ENCODE measurements around the gene CNOT1.

Gene CNOT1

DNA sequence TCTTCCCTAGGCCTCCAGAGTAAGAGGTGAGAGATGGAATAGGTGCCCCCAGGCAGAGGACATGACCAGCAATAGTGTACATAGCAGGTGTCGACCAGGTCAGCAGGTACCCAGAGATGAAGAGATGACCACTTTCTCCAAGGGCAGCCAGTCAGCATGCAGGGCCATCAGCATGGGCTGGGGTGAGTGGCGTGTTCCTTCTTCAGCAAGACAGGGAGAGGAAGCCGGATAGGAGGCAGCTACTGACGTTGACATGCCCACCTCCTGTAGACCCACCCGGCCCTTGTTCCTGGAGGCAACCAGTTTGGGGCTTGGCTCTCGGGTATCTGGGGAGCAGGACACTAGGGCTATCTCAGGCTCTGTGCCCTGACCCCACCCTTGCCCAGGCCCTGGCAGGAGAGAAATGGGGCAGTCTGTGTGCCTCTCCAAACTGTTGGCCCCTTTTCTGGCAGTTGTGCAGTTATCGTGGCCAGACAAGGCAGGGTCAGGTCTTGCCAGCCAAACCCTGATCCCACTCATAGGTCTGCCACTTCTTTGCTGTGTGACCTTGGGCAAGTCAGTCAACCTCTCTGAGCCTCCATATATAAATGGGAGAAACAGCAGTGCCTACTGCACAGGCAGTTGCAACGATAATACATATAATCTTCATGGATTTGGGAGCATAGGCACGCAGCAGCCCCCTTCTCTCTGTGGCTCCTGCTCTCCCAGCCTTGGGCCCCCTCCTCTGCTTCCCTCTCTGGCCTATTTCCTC is 131.1 kb downstream of the CNOT1 start:
- Histone ChIP-seq H2AFZ (ENCODE audit: low read depth, low read length) (no peak overlapping the region), H3K4me3 (ENCODE audit: low read length) (no peak overlapping the region), H3K27me3 (ENCODE audit: low read depth, low read length) (peaks cover 3% of the 10 kb centered on the region; the same call in 1 of the 2 replicates), H3K4me2 (ENCODE audit: low read length) (no peak overlapping the region), H3K9ac (ENCODE audit: low read length) (no peak overlapping the region), H3K79me2 (ENCODE audit: low read length) (no peaks in the 10 kb centered on the region), H3K9me3 (ENCODE audit: insufficient read depth, low read length) (no peaks in the 10 kb centered on the region), H3K36me3 (replicated peaks; ENCODE audit: low read depth, low read length) (no peaks in the 10 kb centered on the region), H3K4me1 (ENCODE audit: low read length) (peaks cover 32% of the 10 kb centered on the region), H3K27ac (ENCODE audit: low read length) (no peak overlapping the region), H4K20me1 (ENCODE audit: insufficient read depth, low read length) (no peaks in the 10 kb centered on the region)
- TF ChIP-seq, protein P1, sequence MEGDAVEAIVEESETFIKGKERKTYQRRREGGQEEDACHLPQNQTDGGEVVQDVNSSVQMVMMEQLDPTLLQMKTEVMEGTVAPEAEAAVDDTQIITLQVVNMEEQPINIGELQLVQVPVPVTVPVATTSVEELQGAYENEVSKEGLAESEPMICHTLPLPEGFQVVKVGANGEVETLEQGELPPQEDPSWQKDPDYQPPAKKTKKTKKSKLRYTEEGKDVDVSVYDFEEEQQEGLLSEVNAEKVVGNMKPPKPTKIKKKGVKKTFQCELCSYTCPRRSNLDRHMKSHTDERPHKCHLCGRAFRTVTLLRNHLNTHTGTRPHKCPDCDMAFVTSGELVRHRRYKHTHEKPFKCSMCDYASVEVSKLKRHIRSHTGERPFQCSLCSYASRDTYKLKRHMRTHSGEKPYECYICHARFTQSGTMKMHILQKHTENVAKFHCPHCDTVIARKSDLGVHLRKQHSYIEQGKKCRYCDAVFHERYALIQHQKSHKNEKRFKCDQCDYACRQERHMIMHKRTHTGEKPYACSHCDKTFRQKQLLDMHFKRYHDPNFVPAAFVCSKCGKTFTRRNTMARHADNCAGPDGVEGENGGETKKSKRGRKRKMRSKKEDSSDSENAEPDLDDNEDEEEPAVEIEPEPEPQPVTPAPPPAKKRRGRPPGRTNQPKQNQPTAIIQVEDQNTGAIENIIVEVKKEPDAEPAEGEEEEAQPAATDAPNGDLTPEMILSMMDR (IDR thresholded peaks at IDR 0.05; ENCODE audit: low read depth, low read length) = no peak
- TF ChIP-seq EZH2phosphoT487 (IDR thresholded peaks at IDR 0.05; ENCODE audit: low read depth) = no peak

- no peaks in the 10 kb centered on the region for H3K9me3 ChIP-seq (ENCODE audit: insufficient read depth, low read length)
- H3K4me1 ChIP-seq (ENCODE audit: low read length) = peaks cover 32% of the 10 kb centered on the region
- no peaks in the 10 kb centered on the region for H4K20me1 ChIP-seq (ENCODE audit: insufficient read depth, low read length)
- H3K9ac ChIP-seq (ENCODE audit: low read length) = no peak overlapping the region
- no peaks in the 10 kb centered on the region for H3K79me2 ChIP-seq (ENCODE audit: low read length)
- no peak overlapping the region for H3K4me2 ChIP-seq (ENCODE audit: low read length)
- no peak overlapping the region for H3K4me3 ChIP-seq (ENCODE audit: low read length)
- H3K36me3 ChIP-seq (replicated peaks; ENCODE audit: low read depth, low read length) = no peaks in the 10 kb centered on the region
- peaks cover 5% of the 10 kb centered on the region; the same call in 1 of the 2 replicates for H3K27me3 ChIP-seq (ENCODE audit: low read depth, low read length)
- no peak overlapping the region for H3K27ac ChIP-seq (ENCODE audit: low read length)
- no peak overlapping the region for H2AFZ ChIP-seq (ENCODE audit: low read depth, low read length)
- TF ChIP-seq EZH2phosphoT487 (IDR thresholded peaks at IDR 0.05; ENCODE audit: low read depth) = no peak
- TF ChIP-seq, protein P1 (IDR thresholded peaks at IDR 0.05; ENCODE audit: low read depth, low read length) = no peak
These were observed 131.7 kb downstream of the CNOT1 start for GRCh38 chr16:58497935-58498334.

DNA sequence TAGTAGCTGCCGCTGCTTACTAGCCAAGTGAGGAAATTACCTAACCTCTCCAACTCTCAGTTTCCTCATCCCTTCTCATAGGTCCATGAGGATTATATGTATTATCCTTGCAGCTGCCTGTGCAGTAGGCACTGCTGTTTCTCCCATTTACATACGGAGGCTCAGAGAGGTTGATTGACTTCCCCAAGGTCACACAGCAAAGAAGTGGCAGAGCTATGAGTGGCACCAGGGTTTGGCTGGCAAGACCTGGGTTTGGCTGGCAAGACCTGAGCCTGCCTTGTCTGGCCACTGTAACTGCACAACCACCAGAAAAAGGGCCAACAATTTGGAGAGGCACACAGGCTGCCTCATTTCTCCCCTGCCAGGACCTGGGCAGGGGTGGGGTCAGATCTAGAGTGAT is 132.2 kb downstream of the CNOT1 start:
- no peak overlapping the region for H3K4me3 ChIP-seq (ENCODE audit: low read length)
- no peak overlapping the region for H3K27ac ChIP-seq (ENCODE audit: low read length)
- H3K79me2 ChIP-seq (ENCODE audit: low read length) = no peaks in the 10 kb centered on the region
- H3K9me3 ChIP-seq (ENCODE audit: insufficient read depth, low read length) = no peaks in the 10 kb centered on the region
- no peak overlapping the region for H3K9ac ChIP-seq (ENCODE audit: low read length)
- peaks cover 32% of the 10 kb centered on the region for H3K4me1 ChIP-seq (ENCODE audit: low read length)
- no peaks in the 10 kb centered on the region for H4K20me1 ChIP-seq (ENCODE audit: insufficient read depth, low read length)
- TF ChIP-seq, protein P1 (IDR thresholded peaks at IDR 0.05; ENCODE audit: low read depth, low read length) = no peak
- no peak for TF ChIP-seq EZH2phosphoT487 (IDR thresholded peaks at IDR 0.05; ENCODE audit: low read depth)
- H3K4me2 ChIP-seq (ENCODE audit: low read length) = no peak overlapping the region
- H3K27me3 ChIP-seq (ENCODE audit: low read depth, low read length) = peaks cover 5% of the 10 kb centered on the region; the same call in 1 of the 2 replicates
- no peaks in the 10 kb centered on the region for H3K36me3 ChIP-seq (replicated peaks; ENCODE audit: low read depth, low read length)
- no peak overlapping the region for H2AFZ ChIP-seq (ENCODE audit: low read depth, low read length)

GRCh38 chr16:58495521-58496331 is 133.9 kb downstream of the CNOT1 start:
- H3K4me3 ChIP-seq (ENCODE audit: low read length) = no peak overlapping the region
- no peak overlapping the region for H3K27ac ChIP-seq (ENCODE audit: low read length)
- H4K20me1 ChIP-seq (ENCODE audit: insufficient read depth, low read length) = no peaks in the 10 kb centered on the region
- H3K27me3 ChIP-seq (ENCODE audit: low read depth, low read length) = peaks cover 5% of the 10 kb centered on the region; the same call in 1 of the 2 replicates
- H3K36me3 ChIP-seq (replicated peaks; ENCODE audit: low read depth, low read length) = no peaks in the 10 kb centered on the region
- no peak overlapping the region for H3K9ac ChIP-seq (ENCODE audit: low read length)
- H3K79me2 ChIP-seq (ENCODE audit: low read length) = no peaks in the 10 kb centered on the region
- TF ChIP-seq, protein P1 (IDR thresholded peaks at IDR 0.05; ENCODE audit: low read depth, low read length) = no peak
- no peak for TF ChIP-seq EZH2phosphoT487 (IDR thresholded peaks at IDR 0.05; ENCODE audit: low read depth)
- peak overlapping the region; percentile 27 for H3K4me2 ChIP-seq (ENCODE audit: low read length)
- no peaks in the 10 kb centered on the region for H3K9me3 ChIP-seq (ENCODE audit: insufficient read depth, low read length)
- peaks cover 27% of the 10 kb centered on the region for H3K4me1 ChIP-seq (ENCODE audit: low read length)
- H2AFZ ChIP-seq (ENCODE audit: low read depth, low read length) = 0 out of 2 replicates have a peak overlapping the region, but pooled peaks have one; percentile 11
